Body of pancreas (tissue), 4 donors: ENCODE measurements around the gene DMGDH. TPM values are rescaled to one million over a fixed set of nuclear protein-coding genes. Genes with fewer than 3 reads are reported as not detected.

Experiments
- ATAC-seq: fragments of 150-250 bp; one replicate; pipeline ENCODE4 v1.9.1; 2016
- DNase-seq, 4 donors: peaks; one replicate each; pipeline ENCODE4 v3.0.0-alpha.2; 2019
- H3K27ac ChIP-seq, 4 donors: fragments of 200-600 bp; sonication (generic); 1 replicate in 3 of 4; 2 replicates in 1 of 4; pipeline versions ENCODE4 v1.5.1 to v1.6.1; 2016 to 2019; ENCODE audit warnings: mild to moderate bottlenecking in 1 of 4, mixed read lengths in 1 of 4, moderate library complexity in 1 of 4
- H3K27me3 ChIP-seq, 2 donors: fragments of 200-600 bp; sonication (generic); one replicate each; pipeline ENCODE4 v1.6.0; 2016; ENCODE audit warnings: mild to moderate bottlenecking in 1 of 2
- H3K36me3 ChIP-seq, 2 donors: fragments of 200-600 bp; sonication (generic); replicated peaks in 1 of 2; 2 replicates each; pipeline ENCODE4 v1.5.1; 2016; ENCODE audit warnings: low read depth in 2 of 2; ENCODE audit not compliant: insufficient read depth in 1 of 2
- H3K4me1 ChIP-seq: fragments of 200-600 bp; sonication (generic); one replicate; pipeline ENCODE4 v1.6.0; 2016
- H3K4me3 ChIP-seq, 2 donors: fragments of 200-600 bp; sonication (generic); 1 replicate in 1 of 2; 2 replicates in 1 of 2; pipeline ENCODE4 v1.5.1; 2016 to 2019
- H3K9me3 ChIP-seq, 3 donors: fragments of 200-600 bp; sonication (generic); 1 replicate in 2 of 3; 2 replicates in 1 of 3; pipeline ENCODE4 v1.5.1; 2016
- POLR2A ChIP-seq, 3 donors: fragments of 450-650 bp; IDR thresholded peaks; one replicate each; pipeline ENCODE4 v1.6.1; 2016; ENCODE audit warnings: antibody characterized with exemption in 3 of 3, mild to moderate bottlenecking in 2 of 3
- WGBS, 2 donors: methylation state at CpG; one replicate each; pipeline ENCODE4 v1.1.5; 2017; 5-methylcytosine and 5-hydroxymethylcytosine counted together
- intact Hi-C: fragments of 100-400 bp; cut with DNase I; formaldehyde crosslinking; loops from one replicate; pipeline ENCODE4 v1.15.1; 2023
- total RNA-seq, 2 donors: library from RNA; depleted of rRNA; stranded (reverse); fragments of >200 nt; gene quantifications; one replicate each; pipeline ENCODE4 v1.1.0, GENCODE V29; 2016
- TF ChIP-seq, protein P1 (sequence below), 7 experiments: fragments of 450-650 bp in 4 of 7; fragments of 200-600 bp in 3 of 7; sonication (generic) in 3 of 7; IDR thresholded peaks; one replicate each; pipeline ENCODE4 v1.5.1; 2016 to 2019; ENCODE audit warnings: antibody characterized with exemption in 7 of 7

Gene DMGDH
- total RNA-seq, 2 donors from 2014 or later, result 4.7 to 7.3 TPM

GRCh38 chr5:78972654-78973428 is 96.6 kb downstream of the DMGDH start:
- Histone ChIP-seq H3K4me3 (no peak overlapping the region), H3K27ac (peak overlapping the region in 2 of 4 donors; percentile 0 to 32), H3K36me3 (no peaks in the 10 kb centered on the region), H3K9me3 (no peaks in the 10 kb centered on the region), H3K4me1 (peaks cover 29% of the 10 kb centered on the region), H3K27me3 (no peaks in the 10 kb centered on the region)
- 21 to 26% methylated on average over 7 of the region's 7 CpGs for WGBS, 2 donors
- intact Hi-C loops, result no loop called here
- no peak for TF ChIP-seq POLR2A (IDR thresholded peaks at IDR 0.05)
- TF ChIP-seq, protein P1, sequence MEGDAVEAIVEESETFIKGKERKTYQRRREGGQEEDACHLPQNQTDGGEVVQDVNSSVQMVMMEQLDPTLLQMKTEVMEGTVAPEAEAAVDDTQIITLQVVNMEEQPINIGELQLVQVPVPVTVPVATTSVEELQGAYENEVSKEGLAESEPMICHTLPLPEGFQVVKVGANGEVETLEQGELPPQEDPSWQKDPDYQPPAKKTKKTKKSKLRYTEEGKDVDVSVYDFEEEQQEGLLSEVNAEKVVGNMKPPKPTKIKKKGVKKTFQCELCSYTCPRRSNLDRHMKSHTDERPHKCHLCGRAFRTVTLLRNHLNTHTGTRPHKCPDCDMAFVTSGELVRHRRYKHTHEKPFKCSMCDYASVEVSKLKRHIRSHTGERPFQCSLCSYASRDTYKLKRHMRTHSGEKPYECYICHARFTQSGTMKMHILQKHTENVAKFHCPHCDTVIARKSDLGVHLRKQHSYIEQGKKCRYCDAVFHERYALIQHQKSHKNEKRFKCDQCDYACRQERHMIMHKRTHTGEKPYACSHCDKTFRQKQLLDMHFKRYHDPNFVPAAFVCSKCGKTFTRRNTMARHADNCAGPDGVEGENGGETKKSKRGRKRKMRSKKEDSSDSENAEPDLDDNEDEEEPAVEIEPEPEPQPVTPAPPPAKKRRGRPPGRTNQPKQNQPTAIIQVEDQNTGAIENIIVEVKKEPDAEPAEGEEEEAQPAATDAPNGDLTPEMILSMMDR (IDR thresholded peaks at IDR 0.05), result no peak
- DNase-seq (peak; percentile 32 to 68 (median 44)), ATAC-seq (peak; percentile 53)

GRCh38 chr5:78971998-78972397 is 97.5 kb downstream of the DMGDH start:
- DNase-seq, result no peak

GRCh38 chr5:78968781-78969180 is 100.7 kb downstream of the DMGDH start:
- TF ChIP-seq POLR2A (IDR thresholded peaks at IDR 0.05), result no peak
- Histone ChIP-seq H3K9me3 (no peaks in the 10 kb centered on the region), H3K36me3 (no peaks in the 10 kb centered on the region), H3K27ac (no peak overlapping the region), H3K4me1 (peaks cover 16% of the 10 kb centered on the region), H3K4me3 (no peak overlapping the region), H3K27me3 (no peaks in the 10 kb centered on the region)
- intact Hi-C loops, result loop anchor here (10.0 kb wide), 1 partner anchor 74 kb away; no protein-coding TSS in a partner anchor
- ATAC-seq, result no peak
- 93 to 95% methylated on average over 5 of the region's 5 CpGs for WGBS, 2 donors
- DNase-seq, result no peak

More at GRCh38 chr5:78971998-78972397, 97.5 kb downstream of the DMGDH start:
- no peak for TF ChIP-seq POLR2A (IDR thresholded peaks at IDR 0.05)
- TF ChIP-seq, protein P1 (IDR thresholded peaks at IDR 0.05), result no peak
- no peak overlapping the region for H3K27ac ChIP-seq
- H3K36me3 ChIP-seq, result no peaks in the 10 kb centered on the region
- H3K4me3 ChIP-seq, result no peak overlapping the region
- H3K4me1 ChIP-seq, result peaks cover 29% of the 10 kb centered on the region
- no peaks in the 10 kb centered on the region for H3K27me3 ChIP-seq
- intact Hi-C loops, result no loop called here
- ATAC-seq, result no peak
- 62 to 77% methylated on average over 2 of the region's 2 CpGs for WGBS, 2 donors
- no peaks in the 10 kb centered on the region for H3K9me3 ChIP-seq

GRCh38 chr5:78964889-78965288 is 104.6 kb downstream of the DMGDH start:
- ATAC-seq, result peak; percentile 75
- Histone ChIP-seq H3K9me3 (no peaks in the 10 kb centered on the region), H3K27ac (no peak overlapping the region), H3K4me3 (no peak overlapping the region), H3K36me3 (no peaks in the 10 kb centered on the region), H3K27me3 (no peaks in the 10 kb centered on the region), H3K4me1 (no peaks in the 10 kb centered on the region)
- TF ChIP-seq, protein P1 (IDR thresholded peaks at IDR 0.05), result peak in 6 of 7 experiments; percentile 23 to 77 (median 59)
- TF ChIP-seq POLR2A (IDR thresholded peaks at IDR 0.05), result no peak
- intact Hi-C loops, result loop anchor here (10.0 kb wide), 1 partner anchor 70 kb away; no protein-coding TSS in a partner anchor
- DNase-seq, result peak in 1 of 4 donors; percentile 42
- 42 to 52% methylated on average over 2 of the region's 2 CpGs for WGBS, 2 donors

DNA sequence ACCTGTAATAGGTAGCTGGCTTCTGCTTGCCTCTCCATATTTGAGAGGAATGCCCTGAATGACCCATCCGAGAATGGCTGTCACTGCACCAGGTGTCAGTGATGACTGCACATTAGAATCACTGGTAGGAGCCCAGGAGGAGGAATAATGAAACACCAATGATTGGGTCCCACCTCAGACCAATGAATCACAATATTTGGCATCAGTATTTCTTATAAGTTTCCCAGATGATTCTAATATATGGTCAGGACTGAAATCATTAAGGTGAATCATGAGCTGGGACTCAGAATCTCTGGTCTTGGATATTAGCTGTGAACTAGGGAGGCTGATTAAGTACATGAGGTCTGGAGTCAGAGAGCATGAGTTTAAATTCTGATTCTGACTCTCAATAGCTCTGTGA is 107.7 kb downstream of the DMGDH start:
- Histone ChIP-seq H3K4me3 (no peak overlapping the region), H3K9me3 (no peaks in the 10 kb centered on the region), H3K27me3 (no peaks in the 10 kb centered on the region), H3K4me1 (no peaks in the 10 kb centered on the region), H3K27ac (no peak overlapping the region), H3K36me3 (no peaks in the 10 kb centered on the region)
- intact Hi-C loops, result loop anchor here (10.0 kb wide), 1 partner anchor 67 kb away; no protein-coding TSS in a partner anchor
- 71 to 100% methylated on average over 1 of the region's 1 CpG for WGBS, 2 donors
- ATAC-seq (no peak), DNase-seq (no peak)
- TF ChIP-seq, protein P1 (IDR thresholded peaks at IDR 0.05), result no peak
- TF ChIP-seq POLR2A (IDR thresholded peaks at IDR 0.05), result no peak
